GM18505 (cell line): ENCODE measurements around the gene YIPF5.

Source experiments
- ATAC-seq: cut with Tn5 transposase; IDR thresholded peaks from one replicate; pipeline ENCODE4 v1.9.1; 2021; ENCODE audit not compliant: unreplicated experiment
- POLR2A ChIP-seq: IDR thresholded peaks from 4 replicates; pipeline ENCODE4 v1.6.1; 2011; ENCODE audit warnings: borderline replicate concordance; ENCODE audit not compliant: insufficient read depth, insufficient read length; ENCODE audit errors: extremely low read depth

YIPF5 gene

GRCh38 chr5:144130306-144130705 lies 40.2 kb downstream of the YIPF5 start:
- TF ChIP-seq POLR2A = no peak
- ATAC-seq = no peak

DNA sequence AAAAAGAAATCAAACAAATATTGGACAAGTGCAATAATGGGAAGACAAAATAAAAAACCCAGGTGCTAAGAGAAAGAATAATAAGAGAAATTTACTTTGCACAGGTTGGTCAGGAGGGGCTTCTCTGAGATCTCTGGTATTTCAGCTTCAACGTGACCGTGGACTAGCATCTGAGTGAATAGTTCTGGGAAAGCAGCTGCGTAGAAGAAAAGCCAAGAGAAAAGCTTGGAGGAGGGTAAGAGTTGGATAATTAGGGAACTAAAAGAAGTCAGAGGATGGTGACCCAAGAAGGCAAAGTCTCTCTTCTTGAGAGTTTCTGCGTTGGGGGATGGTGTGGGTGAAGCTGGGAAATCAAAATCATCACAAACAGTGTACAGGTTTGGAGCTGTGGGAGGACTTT lies 41.6 kb downstream of the YIPF5 start:
- no peak for TF ChIP-seq POLR2A
- no peak for ATAC-seq

DNA sequence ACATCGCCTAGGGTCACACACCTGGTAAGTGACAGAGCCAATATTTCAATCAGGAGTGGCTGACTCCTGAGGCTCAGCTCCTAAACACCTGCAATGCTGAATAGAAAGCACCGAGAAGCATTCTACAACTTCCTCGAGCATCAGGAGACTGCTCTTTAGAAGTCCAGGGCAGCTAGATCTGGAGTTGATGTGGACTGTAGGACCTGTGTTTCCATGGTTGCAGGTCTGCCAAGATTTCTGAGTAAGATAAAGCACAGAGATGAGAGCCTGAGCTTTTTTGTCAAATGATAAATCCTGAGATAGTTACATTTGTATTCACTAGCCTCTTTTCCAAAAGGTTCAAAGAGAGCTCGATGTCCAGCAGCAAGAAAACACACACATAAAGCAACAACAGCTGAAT lies 43.8 kb downstream of the YIPF5 start:
- no peak for ATAC-seq
- no peak for TF ChIP-seq POLR2A

DNA sequence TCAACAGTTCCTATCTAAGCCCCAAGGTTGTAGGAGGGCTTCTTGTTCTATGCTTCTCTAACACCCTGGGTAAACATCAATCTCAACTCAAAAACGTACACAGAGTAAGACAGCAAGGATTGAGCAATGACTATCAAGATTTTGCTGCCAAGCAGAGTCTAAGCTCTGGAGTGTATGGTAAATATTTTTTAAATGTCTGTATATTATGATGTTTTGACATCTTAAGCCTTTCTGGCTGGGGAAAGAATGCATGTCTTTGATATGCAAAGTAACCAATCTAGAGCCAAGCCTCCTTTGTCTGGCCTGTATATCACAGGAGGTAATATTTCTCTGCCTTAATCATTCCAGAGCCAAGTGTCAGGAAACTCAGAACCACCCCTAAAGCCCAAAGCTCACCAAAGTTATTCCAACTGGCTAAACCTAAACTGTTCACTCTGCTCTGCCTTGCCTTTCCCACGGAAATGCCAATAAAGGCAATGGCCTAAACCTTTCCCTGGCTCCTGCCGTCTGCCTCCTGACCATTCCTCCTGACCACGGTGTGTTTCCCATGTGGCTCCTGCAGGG lies 45.2 kb downstream of the YIPF5 start:
- ATAC-seq = no peak
- no peak for TF ChIP-seq POLR2A

DNA sequence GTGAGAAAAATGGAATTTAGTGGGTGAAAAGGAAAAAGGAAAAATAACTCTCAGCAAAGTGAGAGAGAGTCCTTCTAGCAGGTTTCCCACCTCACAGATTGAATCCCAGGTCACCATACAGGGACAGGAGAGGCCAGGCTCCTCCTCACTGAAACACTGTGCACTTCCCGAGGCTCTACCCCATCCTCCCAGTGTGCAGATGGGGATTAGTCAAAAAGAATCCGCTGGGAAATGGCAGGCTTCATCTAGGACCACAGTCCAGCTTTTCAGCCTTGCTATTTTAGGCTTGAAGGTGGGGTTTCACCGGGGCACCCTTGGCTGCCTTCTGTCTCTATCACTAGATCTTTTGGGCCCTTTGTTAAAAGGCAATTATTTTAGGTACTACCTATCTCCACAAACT lies 47.8 kb downstream of the YIPF5 start:
- no peak for ATAC-seq
- TF ChIP-seq POLR2A = no peak

DNA sequence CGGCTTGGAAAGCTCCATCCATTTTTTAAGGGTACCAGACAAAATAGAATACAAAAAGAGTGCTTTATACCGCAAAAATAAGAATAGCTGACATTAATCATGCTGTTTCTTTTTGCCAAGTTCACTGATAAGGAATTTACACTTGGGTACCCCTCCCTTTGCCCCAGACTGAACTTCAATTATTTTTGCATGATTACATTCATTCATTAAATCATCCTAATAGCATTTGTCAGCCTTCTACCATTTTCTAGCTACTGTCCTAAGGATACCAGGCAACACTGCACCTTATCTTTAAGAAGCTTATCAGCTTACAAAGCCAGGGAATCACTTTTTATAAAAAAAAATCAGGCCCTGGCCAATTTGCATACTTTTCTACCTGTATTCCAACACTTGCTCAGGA lies 48.4 kb downstream of the YIPF5 start:
- ATAC-seq = no peak
- TF ChIP-seq POLR2A = no peak

DNA sequence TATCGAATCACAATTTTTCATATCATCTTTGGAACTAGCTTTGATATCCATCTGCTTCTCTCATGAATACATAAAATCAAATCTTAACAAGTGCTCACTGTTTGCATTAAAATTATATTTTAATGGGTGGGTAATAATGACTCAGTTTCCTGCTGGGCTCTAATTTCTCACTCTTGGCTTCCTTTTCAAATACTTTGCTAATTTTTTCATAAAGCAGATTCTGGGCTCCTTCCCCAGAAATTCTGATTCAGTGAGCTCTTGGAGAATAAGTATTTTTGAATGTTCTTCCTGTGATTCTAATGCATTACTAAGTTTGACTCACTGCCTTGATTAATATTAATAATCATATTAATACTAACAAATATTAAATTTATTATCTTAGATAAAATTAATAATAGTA lies 48.9 kb downstream of the YIPF5 start:
- no peak for TF ChIP-seq POLR2A
- no peak for ATAC-seq

DNA sequence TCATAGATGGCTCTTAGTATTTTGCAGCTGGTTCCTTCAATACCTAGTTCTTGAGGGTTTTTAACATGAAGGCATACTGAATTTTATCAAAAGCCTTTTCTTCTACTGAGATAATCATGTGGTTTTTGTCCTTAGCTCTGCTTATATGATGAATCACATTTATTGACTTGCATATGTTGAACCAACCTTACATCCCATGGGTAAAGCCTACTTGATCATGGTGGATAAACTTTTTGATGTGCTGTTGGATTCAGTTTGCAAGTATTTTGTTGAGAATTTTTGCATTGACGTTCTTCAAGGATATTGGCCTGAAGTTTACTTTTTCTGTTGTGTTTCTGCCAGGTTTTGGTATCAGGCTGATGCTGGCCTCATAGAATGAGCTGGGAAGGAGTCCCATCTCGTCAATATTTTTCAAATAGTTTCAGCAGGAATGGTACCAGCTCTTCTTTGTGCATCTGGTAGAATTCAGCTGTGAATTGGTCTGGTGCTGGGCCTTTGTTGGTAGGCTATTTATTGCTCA lies 49.7 kb downstream of the YIPF5 start:
- ATAC-seq = no peak
- TF ChIP-seq POLR2A = no peak

DNA sequence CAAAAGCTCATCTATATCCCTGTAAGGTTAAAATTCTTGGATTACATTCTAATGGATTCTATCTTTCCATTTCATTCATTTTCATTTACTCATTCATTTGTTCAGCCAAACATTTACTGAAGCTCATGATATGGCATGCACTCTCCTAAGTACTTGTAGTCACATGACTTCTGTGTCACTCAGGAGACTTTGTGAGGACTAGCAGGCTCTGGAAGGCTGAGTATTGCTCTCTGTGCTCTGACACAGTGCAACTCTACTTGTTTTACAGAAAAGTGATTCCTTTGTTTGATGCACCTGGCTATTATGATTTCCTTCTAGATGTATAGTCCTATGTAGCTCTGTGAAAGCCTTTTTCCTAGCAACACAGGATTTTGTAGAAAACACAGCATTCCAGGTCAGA lies 53.0 kb downstream of the YIPF5 start:
- ATAC-seq = no peak
- TF ChIP-seq POLR2A = no peak

GRCh38 chr5:144114571-144114970 lies 55.9 kb downstream of the YIPF5 start:
- no peak for ATAC-seq
- TF ChIP-seq POLR2A = no peak
